WTC11 (cell line): Measurements from ENCODE around the gene ZNF467.

ENCODE experiments used
- CTCF ChIP-seq: fragments of 200-600 bp; IDR thresholded peaks from 2 replicates; pipeline ENCODE4 v1.8.0; 2022; ENCODE audit warnings: antibody characterized with exemption
- IRF2 ChIP-seq: sonication (generic); formaldehyde crosslinking; IDR thresholded peaks from 2 replicates; pipeline ENCODE4 v1.8.0; 2022; ENCODE audit warnings: low read depth, missing genetic modification reagents, borderline replicate concordance
- JAZF1 ChIP-seq: fragments of 250-450 bp; sonication (Bioruptor Pico); IDR thresholded peaks from 2 replicates; pipeline ENCODE4 v1.9.0; 2021; ENCODE audit warnings: moderate library complexity, mild to moderate bottlenecking, inconsistent platforms
- JUN ChIP-seq: sonication (generic); formaldehyde crosslinking; IDR thresholded peaks from 2 replicates; pipeline ENCODE4 v1.8.0; 2023; ENCODE audit warnings: mild to moderate bottlenecking, missing genetic modification reagents
- RELA ChIP-seq: sonication (generic); formaldehyde crosslinking; IDR thresholded peaks from 2 replicates; pipeline ENCODE4 v1.8.1; 2022; ENCODE audit warnings: missing genetic modification reagents, mild to moderate bottlenecking, borderline replicate concordance
- SMAD4 ChIP-seq: sonication (generic); formaldehyde crosslinking; IDR thresholded peaks from 2 replicates; pipeline ENCODE4 v1.8.0; 2022; ENCODE audit warnings: mild to moderate bottlenecking, missing genetic modification reagents
- USF2 ChIP-seq: sonication (generic); formaldehyde crosslinking; IDR thresholded peaks from 2 replicates; pipeline ENCODE4 v1.8.1; 2023; ENCODE audit warnings: mild to moderate bottlenecking, missing genetic modification reagents, moderate library complexity
- ZNF219 ChIP-seq: sonication (generic); formaldehyde crosslinking; IDR thresholded peaks from 2 replicates; pipeline ENCODE4 v1.8.0; 2023; ENCODE audit warnings: missing genetic modification reagents, mild to moderate bottlenecking, borderline replicate concordance
- ZNF423 ChIP-seq: fragments of 250-450 bp; sonication (Bioruptor Pico); IDR thresholded peaks from 2 replicates; pipeline ENCODE4 v2.1.2; 2022; ENCODE audit warnings: mild to moderate bottlenecking, moderate library complexity
- TF ChIP-seq, protein P1 (sequence below): sonication (generic); formaldehyde crosslinking; conservative IDR thresholded peaks from 2 replicates; pipeline ENCODE4 v1.8.1; 2022; ENCODE audit warnings: mild to moderate bottlenecking, missing genetic modification reagents
- TF ChIP-seq, protein P2 (sequence below): sonication (generic); formaldehyde crosslinking; IDR thresholded peaks from 2 replicates; pipeline ENCODE4 v1.8.0; 2022; ENCODE audit warnings: missing genetic modification reagents
- TF ChIP-seq, protein P3 (sequence below): sonication (generic); formaldehyde crosslinking; IDR thresholded peaks from 2 replicates; pipeline ENCODE4 v1.8.0; 2022; ENCODE audit warnings: mild to moderate bottlenecking, missing genetic modification reagents

- TF ChIP-seq USF2 (CRISPR knock-in tag) (no peak), IRF2 (CRISPR knock-in tag) (no peak), CTCF (no peak), RELA (no peak), JUN (no peak), SMAD4 (CRISPR knock-in tag) (no peak), ZNF219 (no peak), ZNF423 (CRISPR knock-in tag) (no peak), JAZF1 (CRISPR knock-in tag) (no peak)
- TF ChIP-seq, protein P1, sequence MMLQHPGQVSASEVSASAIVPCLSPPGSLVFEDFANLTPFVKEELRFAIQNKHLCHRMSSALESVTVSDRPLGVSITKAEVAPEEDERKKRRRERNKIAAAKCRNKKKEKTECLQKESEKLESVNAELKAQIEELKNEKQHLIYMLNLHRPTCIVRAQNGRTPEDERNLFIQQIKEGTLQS (CRISPR knock-in tag): no peak
- TF ChIP-seq, protein P2, sequence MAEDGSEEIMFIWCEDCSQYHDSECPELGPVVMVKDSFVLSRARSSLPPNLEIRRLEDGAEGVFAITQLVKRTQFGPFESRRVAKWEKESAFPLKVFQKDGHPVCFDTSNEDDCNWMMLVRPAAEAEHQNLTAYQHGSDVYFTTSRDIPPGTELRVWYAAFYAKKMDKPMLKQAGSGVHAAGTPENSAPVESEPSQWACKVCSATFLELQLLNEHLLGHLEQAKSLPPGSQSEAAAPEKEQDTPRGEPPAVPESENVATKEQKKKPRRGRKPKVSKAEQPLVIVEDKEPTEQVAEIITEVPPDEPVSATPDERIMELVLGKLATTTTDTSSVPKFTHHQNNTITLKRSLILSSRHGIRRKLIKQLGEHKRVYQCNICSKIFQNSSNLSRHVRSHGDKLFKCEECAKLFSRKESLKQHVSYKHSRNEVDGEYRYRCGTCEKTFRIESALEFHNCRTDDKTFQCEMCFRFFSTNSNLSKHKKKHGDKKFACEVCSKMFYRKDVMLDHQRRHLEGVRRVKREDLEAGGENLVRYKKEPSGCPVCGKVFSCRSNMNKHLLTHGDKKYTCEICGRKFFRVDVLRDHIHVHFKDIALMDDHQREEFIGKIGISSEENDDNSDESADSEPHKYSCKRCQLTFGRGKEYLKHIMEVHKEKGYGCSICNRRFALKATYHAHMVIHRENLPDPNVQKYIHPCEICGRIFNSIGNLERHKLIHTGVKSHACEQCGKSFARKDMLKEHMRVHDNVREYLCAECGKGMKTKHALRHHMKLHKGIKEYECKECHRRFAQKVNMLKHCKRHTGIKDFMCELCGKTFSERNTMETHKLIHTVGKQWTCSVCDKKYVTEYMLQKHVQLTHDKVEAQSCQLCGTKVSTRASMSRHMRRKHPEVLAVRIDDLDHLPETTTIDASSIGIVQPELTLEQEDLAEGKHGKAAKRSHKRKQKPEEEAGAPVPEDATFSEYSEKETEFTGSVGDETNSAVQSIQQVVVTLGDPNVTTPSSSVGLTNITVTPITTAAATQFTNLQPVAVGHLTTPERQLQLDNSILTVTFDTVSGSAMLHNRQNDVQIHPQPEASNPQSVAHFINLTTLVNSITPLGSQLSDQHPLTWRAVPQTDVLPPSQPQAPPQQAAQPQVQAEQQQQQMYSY: no peak
- TF ChIP-seq, protein P3, sequence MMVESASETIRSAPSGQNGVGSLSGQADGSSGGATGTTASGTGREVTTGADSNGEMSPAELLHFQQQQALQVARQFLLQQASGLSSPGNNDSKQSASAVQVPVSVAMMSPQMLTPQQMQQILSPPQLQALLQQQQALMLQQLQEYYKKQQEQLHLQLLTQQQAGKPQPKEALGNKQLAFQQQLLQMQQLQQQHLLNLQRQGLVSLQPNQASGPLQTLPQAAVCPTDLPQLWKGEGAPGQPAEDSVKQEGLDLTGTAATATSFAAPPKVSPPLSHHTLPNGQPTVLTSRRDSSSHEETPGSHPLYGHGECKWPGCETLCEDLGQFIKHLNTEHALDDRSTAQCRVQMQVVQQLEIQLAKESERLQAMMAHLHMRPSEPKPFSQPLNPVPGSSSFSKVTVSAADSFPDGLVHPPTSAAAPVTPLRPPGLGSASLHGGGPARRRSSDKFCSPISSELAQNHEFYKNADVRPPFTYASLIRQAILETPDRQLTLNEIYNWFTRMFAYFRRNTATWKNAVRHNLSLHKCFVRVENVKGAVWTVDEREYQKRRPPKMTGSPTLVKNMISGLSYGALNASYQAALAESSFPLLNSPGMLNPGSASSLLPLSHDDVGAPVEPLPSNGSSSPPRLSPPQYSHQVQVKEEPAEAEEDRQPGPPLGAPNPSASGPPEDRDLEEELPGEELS (CRISPR knock-in tag): no peak
Measured at GRCh38 chr7:149762610-149763009, 10.8 kb downstream of the ZNF467 start.
